HG03280 (cell line): Measurements from ENCODE around the gene FAM171A1.
"Not testable (repeated sequence)": the region's sequence is repeated elsewhere in the genome, so short reads cannot be mapped to it uniquely, and the experiment has no call there.

Experiments used
- ATAC-seq: cut with Tn5 transposase; IDR thresholded peaks from one replicate; pipeline ENCODE4 v1.9.1; 2021; ENCODE audit warnings: mild to moderate bottlenecking, moderate library complexity; ENCODE audit not compliant: unreplicated experiment

FAM171A1 gene

DNA sequence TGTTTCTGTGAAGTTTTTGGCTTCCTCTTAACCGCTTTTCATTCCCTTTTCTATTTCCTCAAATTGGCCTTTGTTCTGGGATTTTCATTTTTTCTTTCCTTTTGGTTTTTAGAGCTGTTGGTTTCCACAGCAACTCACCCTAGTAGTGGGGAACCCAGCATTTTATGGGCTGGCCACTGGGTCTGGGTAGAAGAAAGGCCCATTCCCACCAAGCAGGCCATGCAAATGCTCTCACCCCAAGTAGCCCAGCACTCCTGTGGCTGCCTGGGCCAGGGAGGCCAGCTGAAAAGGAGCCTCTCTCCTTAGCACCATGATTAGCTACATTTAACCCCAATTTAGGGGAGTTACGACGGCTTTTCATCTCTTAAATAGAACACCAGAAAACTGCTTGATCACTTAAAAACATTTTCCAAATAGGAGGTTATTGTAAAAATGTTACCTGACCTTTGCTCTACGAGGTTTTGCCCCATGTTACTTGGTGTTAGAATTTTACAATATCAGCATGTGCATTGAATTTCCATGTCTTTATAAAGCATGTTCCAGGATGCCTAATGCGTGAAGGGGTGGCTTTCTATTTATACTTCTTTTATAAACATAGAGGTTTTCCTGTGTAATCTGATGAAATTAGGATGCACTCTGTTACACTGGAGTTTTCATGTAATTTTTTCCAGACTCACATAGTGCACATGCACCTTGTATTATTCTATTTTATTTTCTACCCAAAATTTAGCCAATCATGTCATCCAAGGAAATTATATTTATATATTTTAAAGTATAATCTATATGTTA is 75.4 kb downstream of the FAM171A1 start:
- ATAC-seq = no peak

- ATAC-seq = no peak
Observed at GRCh38 chr10:15293862-15294842, 76.9 kb downstream of the FAM171A1 start.

DNA sequence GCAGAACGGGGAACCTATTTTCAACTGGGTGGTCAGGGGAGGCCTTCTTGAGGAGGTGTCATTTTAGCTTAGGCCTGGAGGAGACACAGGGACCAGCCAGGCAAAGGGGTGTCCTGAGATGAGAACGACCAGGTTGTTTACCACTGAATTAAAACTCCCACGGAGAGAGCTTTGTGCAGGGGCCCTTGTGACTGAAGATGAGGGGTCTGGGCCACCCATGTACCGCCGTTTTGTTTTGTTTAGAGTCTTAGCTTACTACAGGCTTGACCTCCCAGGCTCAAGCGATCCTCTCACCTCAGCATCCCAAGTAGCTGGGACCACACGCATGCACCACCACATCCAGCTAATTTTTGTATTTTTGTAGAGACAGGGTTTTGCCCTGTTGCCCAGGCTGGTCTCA is 80.4 kb downstream of the FAM171A1 start:
- ATAC-seq = no peak

DNA sequence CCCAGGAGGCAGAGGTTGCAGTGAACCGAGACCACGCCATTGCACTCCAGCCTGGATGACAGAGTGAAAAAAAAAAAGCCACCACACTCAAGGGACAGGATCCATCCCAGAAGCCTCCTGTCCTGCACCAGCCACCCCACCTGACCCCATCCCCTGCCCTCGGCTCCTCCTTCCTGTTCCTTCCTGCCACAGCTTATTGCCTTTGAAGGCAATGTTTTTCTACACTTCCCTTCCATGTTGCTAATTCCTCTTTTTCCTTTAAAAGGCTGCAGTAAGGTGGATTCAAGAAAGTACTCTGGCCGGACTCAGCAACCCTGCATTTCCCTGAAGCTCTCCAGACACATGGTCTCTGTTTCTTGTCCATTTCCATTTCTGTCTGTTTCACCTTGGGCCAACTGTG is 80.9 kb downstream of the FAM171A1 start:
- ATAC-seq = no peak

DNA sequence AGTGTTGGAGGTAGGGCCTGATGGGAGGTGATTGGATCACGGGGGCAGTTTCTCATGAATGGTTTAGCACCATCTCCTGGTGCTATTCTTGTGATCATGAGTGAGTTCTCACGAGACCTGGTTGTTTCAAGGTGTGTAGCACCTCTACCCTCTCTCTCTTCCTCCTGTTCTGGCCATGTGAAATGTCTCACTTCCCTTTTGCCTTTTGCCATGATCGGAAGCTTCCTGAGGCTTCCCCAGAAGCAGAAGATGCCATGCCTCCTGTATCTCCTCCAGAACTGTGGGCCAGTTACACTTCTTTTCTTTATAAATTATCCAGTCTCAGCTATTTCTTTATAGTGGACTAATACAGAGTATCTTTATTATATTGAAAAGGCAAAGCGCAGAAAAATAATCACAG is 90.1 kb downstream of the FAM171A1 start:
- no peak for ATAC-seq

GRCh38 chr10:15280462-15280861 is 90.6 kb downstream of the FAM171A1 start:
- ATAC-seq = no peak

GRCh38 chr10:15279236-15279635 is 91.9 kb downstream of the FAM171A1 start:
- no peak for ATAC-seq

- ATAC-seq = no peak
Observed at GRCh38 chr10:15278786-15279185, 92.3 kb downstream of the FAM171A1 start.

DNA sequence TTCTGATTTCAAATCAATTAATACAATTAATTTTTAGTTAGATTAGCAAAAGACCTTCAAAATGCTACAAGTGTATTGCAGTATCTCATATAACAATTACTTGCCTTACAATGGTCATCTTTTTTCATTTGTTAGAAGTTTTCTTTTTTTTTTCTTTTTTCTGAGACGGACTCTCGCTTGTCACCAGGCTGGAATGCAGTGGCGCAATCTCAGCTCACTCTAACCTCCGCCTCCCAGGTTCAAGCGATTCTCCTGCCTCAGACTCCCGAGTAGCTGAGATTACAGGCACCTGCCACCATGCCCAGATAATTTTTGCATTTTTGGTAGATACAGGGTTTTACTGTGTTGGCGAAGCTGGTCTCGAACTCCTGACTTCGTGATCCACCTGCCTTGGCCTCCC is 95.0 kb downstream of the FAM171A1 start:
- ATAC-seq = not testable (repeated sequence)

GRCh38 chr10:15269838-15270237 is 101.3 kb downstream of the FAM171A1 start:
- not testable (repeated sequence) for ATAC-seq

DNA sequence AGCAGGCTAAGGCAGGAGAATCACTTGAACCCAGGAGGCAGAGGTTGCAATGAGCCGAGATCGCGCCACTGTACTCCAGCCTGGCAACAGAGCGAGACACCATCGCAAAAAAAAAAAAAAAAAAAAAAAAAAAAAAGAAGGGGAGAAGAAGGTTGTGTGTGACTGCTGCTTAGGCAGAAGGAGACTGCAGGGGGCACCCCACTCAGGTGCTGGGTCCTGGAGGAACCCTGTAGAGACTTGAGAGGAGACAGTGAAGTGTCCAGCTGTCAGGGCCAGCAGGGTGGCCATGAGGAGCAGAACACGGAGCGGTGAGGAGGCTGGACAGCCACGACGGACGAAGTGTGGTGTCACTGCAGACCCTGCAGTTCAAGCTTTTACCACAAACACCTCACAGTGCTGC is 103.6 kb downstream of the FAM171A1 start:
- ATAC-seq = no peak

DNA sequence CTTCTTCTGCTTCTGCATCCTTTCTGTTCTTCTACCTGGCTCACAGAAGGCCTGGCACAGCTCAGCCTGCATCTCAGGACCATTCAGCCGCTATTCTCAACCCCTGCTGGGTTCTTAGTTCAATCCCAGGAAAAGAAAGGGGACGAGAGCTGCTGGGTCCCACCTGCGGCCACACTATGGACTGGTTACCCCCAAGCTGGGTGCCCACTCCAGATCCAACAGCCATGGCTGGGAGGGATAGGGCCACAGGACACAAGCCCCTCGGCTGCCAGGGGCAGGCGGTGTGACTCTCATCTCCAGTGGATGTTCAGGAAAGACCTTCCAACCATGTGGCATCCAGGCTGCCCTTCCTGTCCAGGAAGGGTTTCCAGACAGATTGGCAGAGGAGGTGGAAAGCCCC is 105.0 kb downstream of the FAM171A1 start:
- ATAC-seq = no peak

DNA sequence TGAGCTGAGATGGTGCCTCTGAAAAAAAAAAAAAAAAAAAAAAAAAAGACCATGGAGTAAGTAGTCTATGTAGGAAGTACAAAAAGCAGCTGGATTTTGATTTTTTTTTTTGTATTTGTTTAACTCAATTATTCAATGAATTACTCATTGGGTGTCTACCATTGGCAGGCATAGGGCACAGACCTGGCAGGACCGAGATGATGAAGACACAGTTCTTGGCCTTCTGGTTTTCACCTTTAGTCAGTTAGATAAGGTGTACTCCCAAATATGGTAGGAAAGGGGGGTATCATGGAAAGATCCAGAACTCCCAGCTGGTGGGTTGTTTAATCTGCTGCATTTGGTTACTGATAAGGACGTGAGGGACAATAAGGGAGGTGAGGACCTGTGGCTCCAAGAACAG is 105.5 kb downstream of the FAM171A1 start:
- no peak for ATAC-seq

DNA sequence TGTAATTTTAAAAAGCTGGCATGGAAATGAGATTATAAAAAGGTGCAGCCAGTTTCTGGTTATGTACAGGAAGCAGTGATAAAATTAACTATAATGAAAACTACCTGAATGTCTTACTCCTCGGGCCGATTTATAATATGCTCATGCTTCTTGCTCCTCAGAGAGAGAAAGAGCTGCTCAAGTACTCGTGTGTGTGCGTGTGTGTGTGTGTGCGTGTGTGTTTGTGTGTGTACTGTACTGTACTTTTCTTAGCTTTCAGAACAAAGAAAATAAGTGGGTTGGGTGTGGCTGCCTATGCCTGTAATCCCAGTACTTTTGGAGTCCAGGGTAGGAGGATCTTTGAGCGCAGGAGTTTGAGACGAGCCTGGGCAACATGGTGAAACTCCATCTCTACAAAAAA is 106.0 kb downstream of the FAM171A1 start:
- no peak for ATAC-seq

DNA sequence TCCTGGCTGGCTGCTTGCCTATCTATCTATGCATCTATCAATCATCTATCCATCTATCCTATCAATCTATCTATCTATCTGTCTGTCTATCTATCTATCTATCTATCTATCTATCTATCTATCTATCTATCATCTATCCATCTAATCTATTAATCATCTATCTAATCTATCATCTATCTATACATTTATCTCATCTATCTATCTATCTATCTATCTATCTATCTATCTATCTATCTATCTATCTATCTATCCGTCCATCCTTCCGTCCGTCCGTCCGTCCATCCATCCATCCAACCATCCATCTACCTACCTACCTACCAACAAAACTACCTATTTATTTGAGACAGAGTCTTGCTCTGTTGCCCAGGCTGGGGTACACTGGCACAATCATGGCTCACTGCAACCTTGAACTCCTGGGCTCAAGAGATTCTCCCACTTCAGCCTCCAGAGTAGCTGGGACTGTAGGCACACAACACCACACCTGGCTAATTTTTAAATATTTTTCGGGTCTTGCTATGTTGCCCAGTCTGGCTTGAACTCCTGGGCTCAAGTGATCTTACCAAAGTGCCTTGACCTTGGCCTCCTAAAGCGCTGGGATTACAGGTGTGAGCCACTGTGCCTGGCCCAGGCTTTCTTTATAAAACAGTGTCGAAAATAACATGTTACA is 107.3 kb downstream of the FAM171A1 start:
- no peak for ATAC-seq

- no peak for ATAC-seq
Observed at GRCh38 chr10:15262036-15262713, 108.9 kb downstream of the FAM171A1 start.

- ATAC-seq = no peak
Observed at GRCh38 chr10:15259136-15259535, 112.0 kb downstream of the FAM171A1 start.

DNA sequence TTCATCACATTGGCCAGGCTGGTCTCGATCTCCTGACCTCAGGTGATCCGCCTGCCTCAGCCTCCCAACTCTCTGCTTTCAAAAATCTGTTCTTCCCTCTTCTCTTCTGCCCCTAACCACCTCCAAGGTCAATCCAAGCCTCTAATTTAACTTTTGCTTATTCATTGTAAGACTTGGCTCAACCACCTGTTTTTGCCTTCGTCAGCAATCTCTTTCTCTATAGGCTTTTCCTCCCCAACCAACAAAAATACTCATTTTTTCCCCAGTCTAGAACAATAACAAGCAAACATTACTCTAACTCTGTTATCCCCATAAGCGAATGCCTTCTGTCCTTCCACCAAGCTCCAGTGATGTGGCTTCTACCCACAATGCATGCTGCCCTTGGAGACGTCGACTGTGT is 112.8 kb downstream of the FAM171A1 start:
- no peak for ATAC-seq

- ATAC-seq = no peak
Observed at GRCh38 chr10:15255961-15256360, 115.1 kb downstream of the FAM171A1 start.

DNA sequence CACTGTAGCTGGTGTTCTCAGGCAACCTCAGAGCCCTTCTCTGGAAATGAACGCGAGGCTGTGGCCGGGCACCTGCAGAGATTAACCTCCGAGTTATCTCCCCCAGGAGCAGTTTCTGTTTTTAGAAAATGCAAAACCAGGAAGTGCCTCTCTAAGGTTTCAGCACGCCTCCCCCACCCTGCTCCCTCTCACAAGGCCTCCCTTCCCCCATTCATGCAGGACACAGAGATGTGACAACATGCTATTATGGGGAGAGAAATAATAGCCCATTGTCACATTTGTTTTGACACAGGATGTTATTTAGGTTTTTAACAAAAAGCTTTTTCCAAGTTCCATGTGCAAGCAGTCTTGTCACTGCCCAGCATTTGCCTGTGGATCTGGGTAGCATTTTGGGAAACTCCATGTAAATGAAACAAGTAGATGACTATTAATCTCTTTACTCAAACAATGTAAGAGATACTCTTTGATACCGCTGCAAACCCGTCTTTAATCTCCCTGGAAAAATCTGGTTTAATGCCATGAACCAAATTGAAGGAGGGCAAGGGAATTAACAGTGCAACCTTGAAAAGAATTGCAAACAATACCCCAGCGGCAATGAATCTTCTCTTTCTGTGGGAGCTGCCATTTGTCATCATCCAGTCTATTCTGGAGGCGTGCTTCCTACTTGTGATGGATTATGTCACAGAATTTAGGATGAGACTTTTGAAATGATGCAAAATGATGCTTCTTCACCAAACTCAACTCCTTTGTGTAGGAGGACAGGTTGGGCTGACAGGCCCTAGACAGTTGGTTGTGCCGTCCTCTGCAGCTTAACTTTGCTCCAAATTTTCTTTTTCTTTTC is 116.1 kb downstream of the FAM171A1 start:
- no peak for ATAC-seq
